HepG2 (cell line): ENCODE results near the gene PET117. TPM values are rescaled to one million over a fixed set of nuclear protein-coding genes. Genes with fewer than 3 reads are reported as not detected.

ENCODE experiments used
- FOXK1 ChIP-seq: sonication (generic); formaldehyde crosslinking; IDR thresholded peaks from 2 replicates; pipeline ENCODE4 v1.4.0; 2020; ENCODE audit warnings: low read depth, missing genetic modification reagents, borderline replicate concordance
- GATAD1 ChIP-seq: IDR thresholded peaks from 2 replicates; pipeline ENCODE4 v1.6.1; 2016; ENCODE audit warnings: missing genetic modification reagents, missing compliant biosample characterization
- GLI4 ChIP-seq: sonication (generic); formaldehyde crosslinking; IDR thresholded peaks from 2 replicates; pipeline ENCODE4 v1.5.1; 2020; ENCODE audit warnings: missing genetic modification reagents, mild to moderate bottlenecking, moderate library complexity, borderline replicate concordance
- HMGA1 ChIP-seq: sonication (generic); formaldehyde crosslinking; conservative IDR thresholded peaks from 2 replicates; pipeline ENCODE4 v1.4.0; 2020; ENCODE audit warnings: missing genetic modification reagents
- IKZF1 ChIP-seq: fragments of 450-650 bp; IDR thresholded peaks from 2 replicates; pipeline ENCODE4 v1.7.1; 2016
- IRF9 ChIP-seq: sonication (generic); formaldehyde crosslinking; IDR thresholded peaks from 2 replicates; pipeline ENCODE4 v1.8.0; 2022; ENCODE audit warnings: missing genetic modification reagents, mild to moderate bottlenecking, borderline replicate concordance
- LRRFIP1 ChIP-seq: sonication (generic); formaldehyde crosslinking; conservative IDR thresholded peaks from 2 replicates; pipeline ENCODE4 v1.4.0; 2020; ENCODE audit warnings: missing genetic modification reagents
- MEIS1 ChIP-seq: sonication (generic); formaldehyde crosslinking; IDR thresholded peaks from 2 replicates; pipeline ENCODE4 v1.9.0; 2021; ENCODE audit warnings: mild to moderate bottlenecking, missing genetic modification reagents, moderate library complexity, borderline replicate concordance
- MTERF4 ChIP-seq: sonication (generic); formaldehyde crosslinking; IDR thresholded peaks from 2 replicates; pipeline ENCODE4 v1.8.0; 2023; ENCODE audit warnings: mild to moderate bottlenecking, missing genetic modification reagents
- PHF21A ChIP-seq: sonication (generic); formaldehyde crosslinking; IDR thresholded peaks from 2 replicates; pipeline ENCODE4 v1.5.0; 2020; ENCODE audit warnings: mild to moderate bottlenecking, missing genetic modification reagents
- PREB ChIP-seq: sonication (generic); formaldehyde crosslinking; IDR thresholded peaks from 2 replicates; pipeline ENCODE4 v1.4.0; 2020; ENCODE audit warnings: missing genetic modification reagents
- ZFAT ChIP-seq: sonication (generic); formaldehyde crosslinking; conservative IDR thresholded peaks from 2 replicates; pipeline ENCODE4 v1.8.1; 2023; ENCODE audit warnings: missing genetic modification reagents, inconsistent platforms
- ZNF205 ChIP-seq: IDR thresholded peaks from 2 replicates; pipeline ENCODE4 v1.6.1; 2018; ENCODE audit warnings: missing biosample characterization, missing genetic modification reagents
- ZNF207 ChIP-seq: fragments of 450-650 bp; IDR thresholded peaks from 2 replicates; pipeline ENCODE4 v1.6.1; 2016; ENCODE audit warnings: antibody characterized with exemption, borderline replicate concordance
- ZNF253 ChIP-seq: sonication (generic); formaldehyde crosslinking; IDR thresholded peaks from 2 replicates; pipeline ENCODE4 v1.8.0; 2022; ENCODE audit warnings: mild to moderate bottlenecking, missing genetic modification reagents, borderline replicate concordance
- ZNF281 ChIP-seq: sonication (generic); formaldehyde crosslinking; IDR thresholded peaks from 2 replicates; pipeline ENCODE4 v1.4.0; 2020; ENCODE audit warnings: missing genetic modification reagents, borderline replicate concordance
- ZNF382 ChIP-seq: sonication (generic); formaldehyde crosslinking; IDR thresholded peaks from 2 replicates; pipeline ENCODE4 v1.5.0; 2020; ENCODE audit warnings: missing genetic modification reagents, mild to moderate bottlenecking, borderline replicate concordance
- polyA plus RNA-seq, 8 experiments: library from polyadenylated mRNA; depleted of rRNA in 3 of 8; stranded (reverse) in 7 of 8; unstranded in 1 of 8; fragments of >200 nt; fragmentation: Illumina TruSeq in 4 of 8; extraction: Trizol in 4 of 8; gene quantifications; 2 replicates each; pipeline versions ENCODE4 v1.2.1 to v1.2.3, GENCODE V29; 2011 to 2016; ENCODE audit warnings: low read depth in 4 of 8, missing spikeins in 1 of 8, mixed read lengths in 1 of 8; ENCODE audit not compliant: insufficient read depth in 1 of 8
- total RNA-seq, 5 experiments: library from RNA; depleted of rRNA; stranded (reverse); fragments of >200 nt; fragmentation: Illumina TruSeq; extraction: Trizol; gene quantifications; 2 replicates each; pipeline ENCODE4 v1.2.3, GENCODE V29; 2016; ENCODE audit warnings: low read depth in 1 of 5

PET117 gene
- total and polyA plus RNA-seq, 2 of the 13 experiments (the other 11 are each of a cell fraction or from before 2014, with no cell fraction given): 22.2 to 48.2 TPM

- TF ChIP-seq GLI4 (CRISPR knock-in tag) (peak; percentile 99), PHF21A (peak; percentile 96), MEIS1 (peak; percentile 94; the same call in 1 of the 2 replicates), IKZF1 (no peak), ZNF253 (0 out of 2 replicates have a peak, but pooled peaks have one; percentile 23), ZNF281 (peak; percentile 61; the same call in 1 of the 2 replicates), HMGA1 (CRISPR knock-in tag) (no peak), ZNF382 (no peak), IRF9 (peak; percentile 99; the same call in 1 of the 2 replicates), ZFAT (CRISPR knock-in tag) (peak; percentile 96), PREB (CRISPR knock-in tag) (0 out of 2 replicates have a peak, but pooled peaks have one; percentile 96), GATAD1 (peak; percentile 92), FOXK1 (CRISPR knock-in tag) (peak; percentile 92; the same call in 1 of the 2 replicates), ZNF205 (peak; percentile 84), LRRFIP1 (CRISPR knock-in tag) (no peak), ZNF207 (no peak), MTERF4 (CRISPR knock-in tag) (peak; percentile 100)
Measured at GRCh38 chr20:18137412-18138265, at the start of gene PET117, which contains the start of gene KAT14 (continued).
